Thoracic aorta endothelial cell (primary cell): ENCODE results near the gene CRTC2. TPM values are rescaled to one million over a fixed set of nuclear protein-coding genes. Genes with fewer than 3 reads are reported as not detected.

Experiments
- small RNA-seq: library from RNA; depleted of rRNA; stranded (forward); fragments of <200 nt; gene quantifications from one replicate; pipeline ENCODE3, GENCODE V24; 2012
- total RNA-seq: library from RNA; depleted of rRNA; stranded (reverse); fragments of >200 nt; gene quantifications from 2 replicates; pipeline ENCODE4 v1.2.3, GENCODE V29; 2012

The CRTC2 gene
- 8.0 and 9.8 TPM in 2 replicates for total RNA-seq

GRCh38 chr1:153958111-153958960, at the start of gene CRTC2:
Gene CRTC2, minus strand, starts transcription at chr1:153958612. Its CDS starts 115 bp downstream, at chr1:153958497.

GRCh38 chr1:153990468-153991150, 32.2 kb upstream of the CRTC2 start, which contains the start of gene RPS27:
Gene RPS27, plus strand, starts transcription at chr1:153990762. Its CDS starts 35 bp downstream, at chr1:153990797.

GRCh38 chr1:153985941-153986761, 27.7 kb upstream of the CRTC2 start, which contains the start of gene RAB13:
Gene RAB13, minus strand, starts transcription at chr1:153986339. Its CDS starts 103 bp downstream, at chr1:153986236.

GRCh38 chr1:153977250-153978240, 19.1 kb upstream of the CRTC2 start, which contains the start of gene JTB:
Gene JTB, minus strand, starts transcription at chr1:153977674. Its CDS starts 422 bp downstream, at chr1:153977252.

GRCh38 chr1:153967107-153967999, 8.9 kb upstream of the CRTC2 start, which contains the start of gene CREB3L4:
Gene CREB3L4, plus strand, starts transcription at chr1:153967902. Its CDS starts 624 bp downstream, at chr1:153968526.

GRCh38 chr1:153963030-153963849, 4.8 kb upstream of the CRTC2 start, which contains the start of gene SLC39A1:
Gene SLC39A1, minus strand, starts transcription at chr1:153963537. Its CDS starts 822 bp downstream, at chr1:153962715.

GRCh38 chr1:153946622-153947241, 11.7 kb downstream of the CRTC2 start, which contains the start of gene DENND4B:
Gene DENND4B, minus strand, starts transcription at chr1:153946718. Its CDS starts 2,344 bp downstream, at chr1:153944374.

GRCh38 chr1:153922972-153923925, 35.2 kb downstream of the CRTC2 start, which contains the start of gene GATAD2B:
Gene GATAD2B, minus strand, starts transcription at chr1:153922972. Its CDS starts 94,625 bp downstream, at chr1:153828347.

Small RNA genes within 50 kb of the gene (small RNA-seq; reads per million reads assigned to genes)
- gene MIR6737 = not detected

Other genes with a start within 250 kb of the CRTC2 start
- gene INTS3, start 230.6 kb downstream of the CRTC2 start, total RNA-seq = 49.9 and 55.4 TPM in 2 replicates
- 14.9 and 19.1 TPM in 2 replicates for gene SLC27A3, start 183.2 kb downstream of the CRTC2 start, total RNA-seq
- 14.9 and 18.8 TPM in 2 replicates for gene GATAD2B, start 35.6 kb downstream of the CRTC2 start, total RNA-seq
- gene DENND4B, start 11.9 kb downstream of the CRTC2 start, total RNA-seq = 27.7 and 28.6 TPM in 2 replicates
- gene SLC39A1, start 4.9 kb upstream of the CRTC2 start, total RNA-seq = 71.1 and 78.7 TPM in 2 replicates
- gene CREB3L4, start 9.3 kb upstream of the CRTC2 start, total RNA-seq = 6.0 and 8.7 TPM in 2 replicates
- 105 and 116 TPM in 2 replicates for gene JTB, start 19.1 kb upstream of the CRTC2 start, total RNA-seq
- 53.6 and 57.3 TPM in 2 replicates for gene RAB13, start 27.7 kb upstream of the CRTC2 start, total RNA-seq
- gene RPS27, start 32.1 kb upstream of the CRTC2 start, total RNA-seq = 924 and 1,104 TPM in 2 replicates
- under 0.01 and 0.07 TPM in 2 replicates for gene NUP210L, start 196.5 kb upstream of the CRTC2 start, total RNA-seq
- 1,072 and 1,222 TPM in 2 replicates for gene TPM3, start 233.5 kb upstream of the CRTC2 start, total RNA-seq
- gene CFAP141, start 247.7 kb upstream of the CRTC2 start, total RNA-seq = not detected in 2 replicates